COLO668 (cell line): ENCODE results near the gene PROKR2.

Experiments used
- DNase-seq: peaks from one replicate; lab custom pipeline; 2025; ENCODE audit not compliant: unreplicated experiment; lab: John Stamatoyannopoulos, UW

Gene PROKR2

DNA sequence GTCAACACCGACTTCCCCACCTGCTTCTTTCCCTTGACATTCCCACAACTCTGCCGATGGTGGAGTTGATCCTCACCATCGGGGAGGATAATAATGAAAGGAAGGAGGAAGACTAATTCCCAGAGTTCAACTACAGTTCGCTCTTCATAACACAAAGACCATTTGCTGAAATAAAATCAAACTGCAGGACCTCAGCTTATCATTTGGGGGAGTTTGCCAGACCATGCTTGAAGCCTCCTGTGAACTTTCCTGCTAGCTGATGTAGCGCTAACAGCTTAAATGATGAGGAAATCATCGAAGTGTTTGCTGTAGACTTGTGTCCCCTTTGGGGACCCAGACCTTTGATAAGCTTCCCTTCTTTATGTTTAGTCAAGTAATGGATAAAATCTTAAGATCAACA lies 26.2 kb downstream of the PROKR2 start:
- DNase-seq: no peak

DNA sequence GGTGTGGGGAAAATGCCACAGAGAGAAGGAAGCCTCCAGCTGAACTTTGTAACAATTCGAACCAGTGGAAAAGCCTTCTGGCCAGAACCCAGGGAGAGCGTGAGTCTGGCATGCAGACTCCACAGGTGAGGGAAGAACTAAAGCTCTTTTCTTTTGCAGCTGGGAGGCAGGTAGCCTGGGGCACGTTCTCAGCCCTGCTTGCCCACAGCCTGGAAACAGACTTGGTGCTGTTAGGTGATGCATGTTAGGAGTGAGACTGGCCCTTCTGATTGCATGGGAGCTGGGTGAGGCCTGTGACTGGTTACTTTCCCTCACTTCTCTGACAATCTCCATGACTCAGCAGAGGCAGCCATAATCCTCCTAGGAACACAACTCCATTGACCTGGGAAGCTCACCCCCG lies 34.2 kb downstream of the PROKR2 start:
- DNase-seq: no peak

DNA sequence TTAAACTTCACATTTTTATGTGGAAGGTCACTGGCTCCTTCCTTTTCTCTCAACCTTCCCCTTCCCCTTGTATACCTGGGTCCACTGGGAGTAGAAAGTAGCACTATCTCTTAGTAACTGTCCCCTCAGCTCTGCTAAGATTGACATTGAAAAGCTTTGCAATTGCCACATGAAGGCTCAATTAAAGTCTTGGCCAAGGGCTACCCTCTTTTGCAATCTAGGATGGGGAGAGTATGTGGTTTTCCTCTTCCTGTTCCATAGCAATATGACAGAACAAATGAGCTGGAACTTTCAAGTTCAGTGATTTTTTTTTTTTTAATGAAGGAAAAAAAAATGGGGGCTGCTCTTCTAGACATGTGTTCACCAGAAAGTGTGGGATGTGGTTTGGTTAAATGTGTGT lies 37.1 kb downstream of the PROKR2 start:
- DNase-seq: no peak

DNA sequence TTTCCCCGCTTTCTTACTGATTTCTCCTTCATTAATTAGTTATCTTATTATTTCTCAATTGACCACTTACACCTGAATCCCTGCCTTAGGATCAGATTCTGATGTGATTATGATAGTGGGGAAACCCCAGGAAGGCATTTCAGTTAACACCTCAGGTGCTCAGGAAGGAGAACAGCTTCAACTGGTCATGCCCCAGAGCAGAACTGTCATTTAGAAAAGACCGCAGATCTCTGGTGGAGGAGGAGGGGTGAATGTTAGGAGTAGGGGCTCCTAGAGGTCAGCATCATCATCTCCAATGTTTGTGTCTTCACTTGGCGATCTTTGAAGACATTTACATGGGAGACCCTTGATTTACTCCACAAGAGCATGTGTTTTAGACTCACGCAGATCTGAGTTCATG lies 44.5 kb downstream of the PROKR2 start:
- no peak for DNase-seq

DNA sequence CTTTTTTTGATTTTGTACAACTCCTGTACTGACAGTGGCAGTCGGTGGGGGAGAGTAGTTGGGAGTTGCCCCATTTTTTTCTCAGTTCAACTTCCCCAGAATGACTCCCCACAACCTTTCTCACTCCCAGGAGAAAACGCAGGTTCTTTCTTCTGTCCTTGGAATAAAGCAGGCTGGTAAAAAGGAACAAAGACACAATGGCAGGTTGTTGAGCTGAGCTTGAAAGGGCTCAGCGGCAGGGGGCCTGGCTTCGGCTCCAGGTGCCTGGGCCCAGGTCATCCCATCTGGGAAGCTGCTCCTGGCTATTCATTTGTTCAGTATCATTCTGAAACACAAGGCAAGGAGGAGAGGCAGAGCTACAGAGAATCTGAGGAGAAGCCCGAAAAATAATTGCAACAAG lies 46.2 kb downstream of the PROKR2 start:
- no peak for DNase-seq

DNA sequence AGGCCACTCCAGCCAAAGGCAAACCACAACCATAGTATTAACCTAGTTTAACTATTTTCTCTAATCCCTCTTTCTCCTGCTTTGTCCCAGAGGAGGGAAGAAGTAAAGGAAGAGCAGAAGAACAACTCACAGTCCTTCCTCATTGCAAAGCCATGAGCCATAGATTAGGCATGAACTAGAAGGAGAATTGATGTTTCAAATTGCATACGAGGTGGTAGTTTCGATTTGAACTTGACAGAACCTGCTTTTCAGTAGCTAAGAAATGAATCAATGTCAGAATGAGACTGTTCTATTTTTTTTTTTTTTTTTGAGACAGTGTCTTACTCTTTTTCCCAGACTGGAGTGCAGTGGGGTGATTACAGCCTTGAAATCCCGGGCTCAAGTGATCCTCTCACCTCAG lies 48.3 kb downstream of the PROKR2 start:
- no peak for DNase-seq

DNA sequence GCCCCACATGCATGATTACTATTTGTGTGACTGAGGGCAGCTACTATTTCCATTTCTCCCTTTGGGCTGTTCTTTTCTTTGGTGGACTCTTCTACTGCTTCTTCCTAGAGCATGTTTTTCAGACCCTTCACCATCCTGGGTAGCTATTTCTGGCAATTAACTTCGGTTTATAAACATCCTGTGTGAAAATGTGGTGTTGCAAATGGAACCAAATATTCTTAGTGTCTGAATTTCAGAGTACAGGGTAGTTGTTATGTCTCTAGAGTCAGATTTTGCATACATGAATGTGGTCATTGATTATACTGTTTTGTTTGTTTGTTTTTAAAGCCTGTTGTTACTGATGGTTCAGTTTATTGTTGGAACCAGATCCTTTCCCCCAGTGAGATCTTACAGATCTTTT lies 49.7 kb downstream of the PROKR2 start:
- no peak for DNase-seq
